Adrenal gland (tissue), 12 donors: ENCODE measurements around the gene PCDHGA6. TPM values are rescaled to one million over a fixed set of nuclear protein-coding genes. Genes with fewer than 3 reads are reported as not detected.
"Not testable (repeated sequence)": the region's sequence is repeated elsewhere in the genome, so short reads cannot be mapped to it uniquely, and the experiment has no call there.

Experiments used
- DNase-seq, 7 donors: peaks; one replicate each; pipeline ENCODE4 v3.0.0-alpha.2; 2019 to 2020
- H3K27ac ChIP-seq, 5 donors: fragments of 200-600 bp; sonication (generic) in 4 of 5; 1 replicate in 3 of 5; 2 replicates in 2 of 5; pipeline versions ENCODE4 v1.5.1 to v1.8.0; 2016 to 2020; ENCODE audit warnings: mild to moderate bottlenecking in 1 of 5
- H3K27me3 ChIP-seq: fragments of 200-600 bp; 2 replicates; pipeline ENCODE4 v1.8.0; 2021
- H3K36me3 ChIP-seq, 2 donors: fragments of 200-600 bp; replicated peaks in 1 of 2; 1 replicate in 1 of 2; 2 replicates in 1 of 2; pipeline versions ENCODE4 v1.5.1 to v1.8.0; 2018 to 2022
- H3K4me1 ChIP-seq, 2 donors: fragments of 200-600 bp; replicated peaks in 1 of 2; 1 replicate in 1 of 2; 2 replicates in 1 of 2; pipeline versions ENCODE4 v1.5.1 to v1.8.0; 2018 to 2021
- H3K4me3 ChIP-seq, 4 donors: fragments of 200-600 bp; sonication (generic) in 3 of 4; one replicate each; pipeline ENCODE4 v1.5.1; 2016 to 2018
- H3K9me3 ChIP-seq, 3 donors: fragments of 200-600 bp; sonication (generic) in 1 of 3; replicated peaks in 1 of 3; 1 replicate in 2 of 3; 2 replicates in 1 of 3; pipeline versions ENCODE4 v1.5.1 to v1.8.0; 2016 to 2021
- POLR2A ChIP-seq, 2 donors: fragments of 450-650 bp; IDR thresholded peaks; one replicate each; pipeline ENCODE4 v1.6.1; 2017; ENCODE audit warnings: antibody characterized with exemption in 2 of 2, mild to moderate bottlenecking in 2 of 2, moderate library complexity in 1 of 2
- WGBS, 4 donors: extraction: QIAGEN DNeasy Blood & Tissue Kit in 2 of 4; methylation state at CpG; one replicate each; pipeline versions ENCODE4 v1.1.5 to v1.1.7; 2013 to 2017; 5-methylcytosine and 5-hydroxymethylcytosine counted together
- intact Hi-C, 2 donors: fragments of 100-400 bp; cut with DNase I; formaldehyde crosslinking; loops; one replicate each; pipeline versions ENCODE4 v1.14.1 to v1.15.0; 2022 to 2023
- polyA plus RNA-seq, 3 donors: library from polyadenylated mRNA; stranded (reverse); fragments of 200-250 nt in 2 of 3; fragments of 350-450 nt in 1 of 3; fragmentation: Illumina TruSeq in 1 of 3; extraction: RNeasy Lipid Tissue Mini Kit (QIAGEN cat#74804) in 1 of 3; gene quantifications; one replicate each; pipeline ENCODE4 v1.2.3, GENCODE V29; 2013 to 2014
- total RNA-seq, 9 donors: library from RNA; depleted of rRNA in 4 of 9; stranded (reverse); fragments of >200 nt in 4 of 9; fragments of 120-200 nt in 1 of 9; fragmentation: NEBNext Ultra II Directional in 1 of 9; extraction: Animal tissue kit (Norgen Biotek cat#: 25700) in 1 of 9; gene quantifications; one replicate each; pipeline versions ENCODE4 v1.1.0 to v1.2.4, GENCODE V29; 2013 to 2023
- TF ChIP-seq, protein P1 (sequence below), 6 experiments: fragments of 450-650 bp in 4 of 6; fragments of 200-600 bp in 2 of 6; sonication (generic) in 1 of 6; IDR thresholded peaks; 1 replicate in 5 of 6; 2 replicates in 1 of 6; pipeline versions ENCODE4 v1.5.1 to v1.8.0; 2016 to 2021; ENCODE audit warnings: antibody characterized with exemption in 6 of 6, mild to moderate bottlenecking in 2 of 6, moderate library complexity in 1 of 6
- donor health status: healthy with polysubstance abuse.
- donor health status: Bipolar disorder and iron deficiency.
- donor health status: DM: yes; HTN: yes; CAD: no.
- donor health status: DM: no; HTN: no; CAD: no.
- donor health status: DM: no; HTN: no; CAD: no.
- donor health status: DM: yes; HTN: yes; CAD: no.

PCDHGA6 gene
- total and polyA plus RNA-seq, 12 donors: 0.57 to 6.6 (median 2.8) TPM

GRCh38 chr5:141392429-141393198 is 18.9 kb downstream of the PCDHGA6 start, which contains the start of gene PCDHGA8:
TSS of gene PCDHGA8 (plus strand) at chr5:141392633. CDS start at chr5:141392814, 181 bp downstream.
- H3K4me1 ChIP-seq: no peaks in the 10 kb centered on the region
- no peak within 1 kb of the TSS for H3K27ac ChIP-seq
- no peak within 1 kb of the TSS for H3K4me3 ChIP-seq
- intact Hi-C loops: no loop called here
- no peak for DNase-seq
- H3K27me3 ChIP-seq: no peaks in the 10 kb centered on the region
- TF ChIP-seq POLR2A (IDR thresholded peaks at IDR 0.05): no peak
- TF ChIP-seq, protein P1, sequence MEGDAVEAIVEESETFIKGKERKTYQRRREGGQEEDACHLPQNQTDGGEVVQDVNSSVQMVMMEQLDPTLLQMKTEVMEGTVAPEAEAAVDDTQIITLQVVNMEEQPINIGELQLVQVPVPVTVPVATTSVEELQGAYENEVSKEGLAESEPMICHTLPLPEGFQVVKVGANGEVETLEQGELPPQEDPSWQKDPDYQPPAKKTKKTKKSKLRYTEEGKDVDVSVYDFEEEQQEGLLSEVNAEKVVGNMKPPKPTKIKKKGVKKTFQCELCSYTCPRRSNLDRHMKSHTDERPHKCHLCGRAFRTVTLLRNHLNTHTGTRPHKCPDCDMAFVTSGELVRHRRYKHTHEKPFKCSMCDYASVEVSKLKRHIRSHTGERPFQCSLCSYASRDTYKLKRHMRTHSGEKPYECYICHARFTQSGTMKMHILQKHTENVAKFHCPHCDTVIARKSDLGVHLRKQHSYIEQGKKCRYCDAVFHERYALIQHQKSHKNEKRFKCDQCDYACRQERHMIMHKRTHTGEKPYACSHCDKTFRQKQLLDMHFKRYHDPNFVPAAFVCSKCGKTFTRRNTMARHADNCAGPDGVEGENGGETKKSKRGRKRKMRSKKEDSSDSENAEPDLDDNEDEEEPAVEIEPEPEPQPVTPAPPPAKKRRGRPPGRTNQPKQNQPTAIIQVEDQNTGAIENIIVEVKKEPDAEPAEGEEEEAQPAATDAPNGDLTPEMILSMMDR (IDR thresholded peaks at IDR 0.05): no peak
- H3K36me3 ChIP-seq: no peaks in the 10 kb centered on the region
- peaks cover 5 to 49% (median 15%) of the 10 kb centered on the region in 3 donors for H3K9me3 ChIP-seq
- 21 to 35% (median 25%) methylated on average over 35 to 38 of the region's 38 CpGs for WGBS, 4 donors

DNA sequence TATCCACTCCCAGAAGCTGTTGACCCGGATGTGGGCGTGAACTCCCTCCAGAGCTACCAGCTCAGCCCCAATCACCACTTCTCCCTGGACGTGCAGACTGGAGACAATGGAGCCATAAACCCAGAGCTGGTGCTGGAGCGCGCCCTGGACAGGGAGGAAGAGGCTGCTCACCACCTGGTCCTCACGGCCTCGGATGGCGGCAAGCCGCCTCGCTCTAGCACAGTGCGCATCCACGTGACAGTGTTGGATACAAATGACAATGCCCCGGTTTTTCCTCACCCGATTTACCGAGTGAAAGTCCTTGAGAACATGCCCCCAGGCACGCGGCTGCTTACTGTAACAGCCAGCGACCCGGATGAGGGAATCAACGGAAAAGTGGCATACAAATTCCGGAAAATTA is 19.6 kb downstream of the PCDHGA6 start:
- intact Hi-C loops: no loop called here
- no peak overlapping the region for H3K4me3 ChIP-seq
- no peak for DNase-seq
- H3K4me1 ChIP-seq: no peaks in the 10 kb centered on the region
- no peaks in the 10 kb centered on the region for H3K36me3 ChIP-seq
- no peaks in the 10 kb centered on the region for H3K27me3 ChIP-seq
- H3K27ac ChIP-seq: no peak overlapping the region
- WGBS, 4 donors: 26 to 45% (median 34%) methylated on average over 14 to 21 of the region's 21 CpGs
- no peak for TF ChIP-seq POLR2A (IDR thresholded peaks at IDR 0.05)
- TF ChIP-seq, protein P1 (IDR thresholded peaks at IDR 0.05): no peak
- peaks cover 5 to 48% (median 15%) of the 10 kb centered on the region in 3 donors for H3K9me3 ChIP-seq

GRCh38 chr5:141394401-141395187 is 20.9 kb downstream of the PCDHGA6 start:
- H3K4me1 ChIP-seq, H3K4me3 ChIP-seq, H3K27ac ChIP-seq, intact Hi-C loops, DNase-seq, H3K36me3 ChIP-seq, H3K27me3 ChIP-seq: not testable (repeated sequence)
- WGBS, 4 donors: 27 to 39% (median 34%) methylated on average over 4 to 43 of the region's 53 CpGs
- H3K9me3 ChIP-seq: peaks cover 5 to 49% (median 15%) of the 10 kb centered on the region in 3 donors

DNA sequence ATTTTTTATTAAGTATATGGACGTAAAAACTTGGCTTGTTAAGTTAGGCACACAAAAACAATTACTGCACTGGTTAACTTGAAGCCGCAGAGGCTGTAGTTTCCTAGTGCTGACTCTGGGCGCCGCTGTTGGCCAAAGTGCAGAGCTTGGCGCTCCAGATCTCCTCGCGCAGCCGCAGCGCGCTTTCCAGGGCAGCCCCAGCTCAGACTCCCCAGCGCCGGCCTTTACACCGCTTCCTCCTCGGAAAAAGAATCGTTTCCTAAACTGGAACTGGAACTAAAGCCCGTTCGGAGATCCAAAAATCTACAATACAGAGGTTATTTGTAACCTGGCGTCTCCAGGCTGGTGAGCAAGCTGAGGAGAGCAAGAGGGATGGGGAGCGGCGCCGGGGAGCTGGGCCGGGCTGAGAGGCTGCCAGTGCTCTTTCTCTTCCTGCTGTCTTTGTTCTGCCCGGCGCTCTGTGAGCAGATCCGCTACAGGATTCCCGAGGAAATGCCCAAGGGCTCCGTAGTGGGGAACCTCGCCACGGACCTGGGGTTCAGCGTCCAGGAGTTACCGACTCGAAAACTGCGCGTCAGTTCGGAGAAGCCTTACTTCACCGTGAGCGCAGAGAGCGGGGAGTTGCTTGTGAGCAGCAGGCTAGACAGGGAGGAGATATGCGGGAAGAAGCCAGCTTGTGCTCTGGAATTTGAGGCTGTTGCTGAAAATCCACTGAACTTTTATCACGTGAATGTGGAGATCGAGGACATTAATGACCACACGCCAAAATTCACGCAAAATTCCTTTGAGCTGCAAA is 24.3 kb downstream of the PCDHGA6 start, which contains the start of gene PCDHGB5:
PCDHGB5 (plus strand) TSS at position 192 of the 796 bp plus-strand sequence; CDS start at position 373, 181 bp downstream.
- H3K27me3 ChIP-seq, H3K36me3 ChIP-seq, intact Hi-C loops, H3K27ac ChIP-seq, H3K4me1 ChIP-seq: not testable (repeated sequence)
- TF ChIP-seq, protein P1 (IDR thresholded peaks at IDR 0.05): peak in 5 of 6 experiments; percentile 23 to 46 (median 30)
- Histone ChIP-seq H3K4me3 (peak within 1 kb of the TSS in 1 of 4 donors; percentile 30), H3K9me3 (peaks cover 5 to 40% (median 8%) of the 10 kb centered on the region in 3 donors)
- 2 to 10% (median 7%) methylated on average over 7 to 24 of the region's 43 CpGs for WGBS, 4 donors
- peak in 3 of 7 donors; percentile 24 to 45 (median 32) for DNase-seq
